Mesenchymal stem cell (in vitro differentiated cells and primary cell): ENCODE measurements around the gene SMARCD1.

ENCODE experiments used
- DNase-seq: peaks from one replicate; pipeline ENCODE4 v3.0.0-alpha.2; 2013
- H2AFZ ChIP-seq: one replicate; pipeline ENCODE4 v1.6.1; 2013; ENCODE audit warnings: low read depth, mild to moderate bottlenecking, control low read depth, inconsistent platforms, low read length, moderate library complexity
- H2AK5ac ChIP-seq: 2 replicates; pipeline ENCODE4 v1.6.1; 2013; ENCODE audit warnings: low read length, moderate library complexity, mild to moderate bottlenecking, inconsistent platforms; ENCODE audit not compliant: severe bottlenecking
- H2BK120ac ChIP-seq: one replicate; pipeline ENCODE4 v1.6.1; 2013; ENCODE audit warnings: low read depth, mild to moderate bottlenecking, inconsistent platforms, low read length, moderate library complexity
- H2BK12ac ChIP-seq, 2 experiments: one replicate each; pipeline ENCODE4 v1.6.1; 2013; ENCODE audit warnings: inconsistent platforms in 2 of 2, low read length in 2 of 2, mild to moderate bottlenecking in 2 of 2, moderate library complexity in 2 of 2, control low read depth in 1 of 2
- H2BK15ac ChIP-seq: one replicate; pipeline ENCODE4 v1.6.1; 2013; ENCODE audit warnings: mild to moderate bottlenecking, low read depth, inconsistent platforms; ENCODE audit not compliant: poor library complexity, severe bottlenecking
- H2BK5ac ChIP-seq: 2 replicates; pipeline ENCODE4 v1.6.1; 2013; ENCODE audit warnings: low read depth, mild to moderate bottlenecking, low read length, control low read depth, inconsistent platforms; ENCODE audit not compliant: poor library complexity, severe bottlenecking
- H3K14ac ChIP-seq, 2 experiments: one replicate each; pipeline ENCODE4 v1.6.1; 2013; ENCODE audit warnings: inconsistent platforms in 2 of 2, low read length in 2 of 2, control low read depth in 1 of 2, mild to moderate bottlenecking in 1 of 2, moderate library complexity in 1 of 2
- H3K18ac ChIP-seq, 2 experiments: one replicate each; pipeline ENCODE4 v1.6.1; 2013; ENCODE audit warnings: inconsistent platforms in 2 of 2, low read length in 2 of 2, control low read depth in 1 of 2, low read depth in 1 of 2, mild to moderate bottlenecking in 1 of 2
- H3K23ac ChIP-seq, 2 experiments: one replicate each; pipeline ENCODE4 v1.6.1; 2013; ENCODE audit warnings: inconsistent platforms in 2 of 2, low read length in 2 of 2, mild to moderate bottlenecking in 2 of 2, moderate library complexity in 2 of 2, control low read depth in 1 of 2
- H3K27ac ChIP-seq: 2 replicates; pipeline ENCODE4 v1.5.1; 2013; ENCODE audit warnings: mild to moderate bottlenecking, moderate library complexity, low read length, control low read depth, inconsistent platforms; ENCODE audit not compliant: poor library complexity, severe bottlenecking
- H3K27me3 ChIP-seq, 2 experiments: 2 replicates each; pipeline versions ENCODE4 v1.6.1 to v1.7.0; 2013; ENCODE audit warnings: low read length in 2 of 2, mild to moderate bottlenecking in 2 of 2, moderate library complexity in 2 of 2, control low read depth in 1 of 2, inconsistent platforms in 1 of 2; ENCODE audit not compliant: control insufficient read depth in 1 of 2, insufficient read depth in 1 of 2
- H3K36me3 ChIP-seq, 2 experiments: 2 replicates each; pipeline versions ENCODE4 v1.6.1 to v1.7.0; 2013; ENCODE audit warnings: low read length in 2 of 2, control low read depth in 1 of 2, inconsistent platforms in 1 of 2, low read depth in 1 of 2, mild to moderate bottlenecking in 1 of 2; ENCODE audit not compliant: insufficient read depth in 2 of 2, control insufficient read depth in 1 of 2
- H3K4ac ChIP-seq, 2 experiments: one replicate each; pipeline ENCODE4 v1.6.1; 2013; ENCODE audit warnings: inconsistent platforms in 2 of 2, low read length in 2 of 2, mild to moderate bottlenecking in 2 of 2, moderate library complexity in 2 of 2, control low read depth in 1 of 2, low read depth in 1 of 2
- H3K4me1 ChIP-seq: 2 replicates; pipeline ENCODE4 v1.6.1; 2013; ENCODE audit warnings: low read depth, low read length, control low read depth; ENCODE audit not compliant: control insufficient read depth, insufficient read depth
- H3K4me2 ChIP-seq: 2 replicates; pipeline ENCODE4 v1.6.1; 2013; ENCODE audit warnings: low read length, mild to moderate bottlenecking, inconsistent platforms; ENCODE audit not compliant: poor library complexity, severe bottlenecking
- H3K4me3 ChIP-seq, 2 experiments: 2 replicates each; pipeline versions ENCODE4 v1.5.1 to v1.7.0; 2013; ENCODE audit warnings: low read length in 2 of 2, mild to moderate bottlenecking in 2 of 2, control low read depth in 1 of 2, low read depth in 1 of 2; ENCODE audit not compliant: insufficient read depth in 1 of 2
- H3K79me1 ChIP-seq: replicated peaks from 2 replicates; pipeline ENCODE4 v1.6.1; 2013; ENCODE audit warnings: mild to moderate bottlenecking, control low read depth, low read length, inconsistent platforms; ENCODE audit not compliant: poor library complexity, severe bottlenecking
- H3K9ac ChIP-seq: 2 replicates; pipeline ENCODE4 v1.7.0; 2013; ENCODE audit warnings: mild to moderate bottlenecking, low read length, moderate library complexity
- H3K9me3 ChIP-seq: 2 replicates; pipeline ENCODE4 v1.7.0; 2013; ENCODE audit warnings: mild to moderate bottlenecking, low read length; ENCODE audit not compliant: control insufficient read depth
- H4K8ac ChIP-seq: one replicate; pipeline ENCODE4 v1.6.1; 2013; ENCODE audit warnings: inconsistent platforms, mild to moderate bottlenecking, low read length, moderate library complexity
- H4K91ac ChIP-seq: one replicate; pipeline ENCODE4 v1.6.1; 2013; ENCODE audit warnings: mild to moderate bottlenecking, low read length, inconsistent platforms
- WGBS: methylation state at CpG from one replicate; pipeline ENCODE4 v1.1.7; 2013; ENCODE audit warnings: mixed read lengths; 5-methylcytosine and 5-hydroxymethylcytosine counted together

SMARCD1 gene

DNA sequence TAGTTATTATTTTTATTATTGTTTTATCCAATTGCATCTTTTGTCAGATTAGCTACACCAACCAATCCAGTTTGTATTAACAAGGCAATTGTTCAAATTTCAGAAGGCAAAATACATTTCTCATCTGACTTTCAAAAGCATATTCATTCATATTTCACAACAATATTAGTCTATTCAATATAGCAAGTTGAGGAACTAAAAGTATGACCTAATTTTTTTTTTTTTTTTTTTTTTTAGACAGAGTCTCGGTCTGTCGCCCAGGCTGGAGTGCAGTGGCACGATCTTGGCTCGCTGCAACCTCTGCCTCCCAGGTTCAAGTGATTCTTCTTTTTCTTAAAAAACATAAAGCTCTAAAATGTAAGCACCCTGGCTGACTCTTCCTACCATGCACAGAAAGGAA, 44.1 kb downstream of the SMARCD1 start:
- no peak overlapping the region for H3K18ac ChIP-seq
- H3K4me3 ChIP-seq = no peak overlapping the region
- no peak overlapping the region for H2BK12ac ChIP-seq
- no peak overlapping the region for H2BK15ac ChIP-seq
- no peak overlapping the region for H3K4me2 ChIP-seq
- no peak overlapping the region for H2BK120ac ChIP-seq
- no peak overlapping the region for H3K9ac ChIP-seq
- no peak overlapping the region for H3K14ac ChIP-seq
- no peak overlapping the region for H3K4ac ChIP-seq
- no peak overlapping the region for H3K23ac ChIP-seq
- H2AFZ ChIP-seq = no peak overlapping the region
- no peak overlapping the region for H3K27ac ChIP-seq
- H3K36me3 ChIP-seq = peaks cover 34 to 80% of the 10 kb centered on the region in 2 experiments
- no peak overlapping the region for H4K91ac ChIP-seq
- no peak overlapping the region for H4K8ac ChIP-seq
- H2BK5ac ChIP-seq = no peak overlapping the region
- H3K27me3 ChIP-seq = no peaks in the 10 kb centered on the region
- H3K4me1 ChIP-seq = peaks cover 5% of the 10 kb centered on the region
- H2AK5ac ChIP-seq = no peak overlapping the region
- DNase-seq = no peak
- 100% methylated on average over 4 of the region's 4 CpGs for WGBS
- H3K79me1 ChIP-seq = peaks cover 21% of the 10 kb centered on the region
- H3K9me3 ChIP-seq = no peaks in the 10 kb centered on the region

DNA sequence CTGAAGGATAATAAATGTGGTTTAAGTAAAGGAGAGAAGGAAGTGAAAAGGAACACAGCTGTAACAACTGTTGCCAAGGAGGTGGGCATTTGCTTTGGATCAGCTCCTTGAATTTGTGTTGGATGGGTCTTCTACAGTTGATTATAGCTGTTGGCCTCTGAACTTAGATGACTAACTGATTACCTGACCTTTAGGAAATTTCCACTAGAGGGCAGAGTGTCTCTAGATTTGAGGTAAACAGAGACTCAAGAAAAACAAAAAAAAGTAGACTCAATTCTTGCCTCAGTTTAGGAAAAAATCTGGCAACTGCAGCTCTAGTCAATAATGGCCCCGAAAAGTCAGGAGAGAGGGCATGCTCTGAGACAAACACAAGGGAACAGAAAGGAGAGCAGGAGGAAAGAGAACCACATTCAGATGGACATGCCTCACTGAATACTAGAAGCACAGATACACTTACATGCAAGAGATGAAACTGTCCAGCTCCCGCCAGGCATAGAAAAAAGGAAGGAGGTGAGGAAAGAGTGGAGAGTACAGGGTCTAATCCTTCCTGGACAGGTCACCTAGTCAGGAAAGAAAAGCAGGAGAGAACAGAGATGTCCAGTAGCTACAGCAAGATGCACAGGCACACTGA, 47.5 kb downstream of the SMARCD1 start:
- peaks cover 2% of the 10 kb centered on the region for H3K4me1 ChIP-seq
- 83% methylated on average over 2 of the region's 2 CpGs for WGBS

DNA sequence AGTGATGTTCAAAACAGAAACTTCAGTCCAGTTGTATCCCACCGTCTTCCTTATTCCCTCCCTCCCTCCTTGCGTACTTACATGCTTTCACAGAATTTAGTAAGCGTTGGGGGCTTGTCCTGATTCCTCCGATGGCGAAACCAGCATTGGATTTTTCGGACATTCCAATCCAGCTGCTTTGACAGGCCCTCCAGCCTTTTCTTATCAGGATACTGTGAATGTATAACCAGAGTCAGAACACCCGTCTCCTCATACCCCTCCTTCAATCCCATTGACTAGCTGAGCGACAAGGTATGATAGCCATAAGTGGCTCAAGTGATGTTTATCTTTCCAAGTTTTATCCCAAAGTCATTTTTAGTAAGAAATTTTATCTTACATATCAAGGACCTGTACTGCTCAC, 57.9 kb downstream of the SMARCD1 start:
- H2BK15ac ChIP-seq = no peak overlapping the region
- H3K14ac ChIP-seq = no peak overlapping the region
- H3K79me1 ChIP-seq = peaks cover 30% of the 10 kb centered on the region
- no peak overlapping the region for H2AFZ ChIP-seq
- no peak overlapping the region for H2BK12ac ChIP-seq
- no peak for DNase-seq
- H3K4me3 ChIP-seq = no peak overlapping the region
- no peak overlapping the region for H2BK120ac ChIP-seq
- H3K27me3 ChIP-seq = no peaks in the 10 kb centered on the region
- H3K36me3 ChIP-seq = peaks cover 23 to 60% of the 10 kb centered on the region in 2 experiments
- WGBS = 92% methylated on average over 7 of the region's 8 CpGs
- H3K18ac ChIP-seq = no peak overlapping the region
- H2AK5ac ChIP-seq = no peak overlapping the region
- no peaks in the 10 kb centered on the region for H3K9me3 ChIP-seq
- H3K4me2 ChIP-seq = no peak overlapping the region
- H2BK5ac ChIP-seq = no peak overlapping the region
- no peak overlapping the region for H4K8ac ChIP-seq
- no peak overlapping the region for H3K4ac ChIP-seq
- no peak overlapping the region for H3K27ac ChIP-seq
- no peak overlapping the region for H3K9ac ChIP-seq
- no peaks in the 10 kb centered on the region for H3K4me1 ChIP-seq
- H3K23ac ChIP-seq = no peak overlapping the region
- H4K91ac ChIP-seq = no peak overlapping the region

More for the DNA sequence above, 47.5 kb downstream of the SMARCD1 start:
- Histone ChIP-seq H4K8ac (no peak overlapping the region), H3K18ac (no peak overlapping the region), H3K36me3 (peaks cover 32 to 84% of the 10 kb centered on the region in 2 experiments), H3K9me3 (no peaks in the 10 kb centered on the region), H2BK15ac (no peak overlapping the region), H3K27me3 (no peaks in the 10 kb centered on the region), H2BK5ac (no peak overlapping the region), H3K4me3 (no peak overlapping the region), H3K23ac (peak overlapping the region in 1 of 2 experiments; percentile 83), H3K4me2 (no peak overlapping the region), H3K4ac (no peak overlapping the region), H2BK120ac (no peak overlapping the region), H3K14ac (no peak overlapping the region), H2AK5ac (no peak overlapping the region), H3K27ac (no peak overlapping the region), H2BK12ac (no peak overlapping the region), H4K91ac (no peak overlapping the region), H2AFZ (no peak overlapping the region), H3K9ac (peak overlapping the region; percentile 10), H3K79me1 (peaks cover 25% of the 10 kb centered on the region)
- peak; percentile 43 for DNase-seq

DNA sequence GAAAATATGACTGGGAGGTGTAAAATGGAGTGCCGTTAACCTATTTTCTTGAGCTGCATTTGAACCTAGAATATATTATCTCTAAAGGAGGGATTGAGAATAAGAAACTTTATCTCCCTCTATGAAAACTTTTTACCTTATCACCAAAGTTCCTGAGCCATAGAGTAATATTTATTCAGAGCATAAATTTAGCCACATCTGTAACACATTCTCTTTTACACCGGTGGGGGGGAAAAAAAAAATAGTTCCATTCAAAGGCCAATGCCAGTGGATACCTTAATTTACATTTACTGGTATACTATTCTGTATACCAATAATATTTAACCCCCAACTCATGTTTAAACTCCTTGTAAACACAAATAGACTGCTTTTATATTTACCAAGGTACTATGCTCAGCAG, 60.3 kb downstream of the SMARCD1 start:
- no peak for DNase-seq
- Histone ChIP-seq H2BK120ac (no peak overlapping the region), H3K36me3 (peaks cover 15 to 39% of the 10 kb centered on the region in 2 experiments), H3K4me3 (no peak overlapping the region), H3K79me1 (peaks cover 24% of the 10 kb centered on the region), H3K14ac (no peak overlapping the region), H3K9me3 (no peaks in the 10 kb centered on the region), H3K27me3 (no peaks in the 10 kb centered on the region), H4K8ac (no peak overlapping the region), H3K4me1 (no peaks in the 10 kb centered on the region), H4K91ac (no peak overlapping the region), H2BK15ac (no peak overlapping the region), H3K4ac (no peak overlapping the region), H3K9ac (no peak overlapping the region), H3K27ac (no peak overlapping the region), H3K4me2 (no peak overlapping the region), H2BK5ac (no peak overlapping the region), H2BK12ac (no peak overlapping the region), H2AK5ac (no peak overlapping the region), H3K18ac (no peak overlapping the region), H3K23ac (no peak overlapping the region), H2AFZ (no peak overlapping the region)
- 100% methylated on average over 1 of the region's 2 CpGs for WGBS
